GM11168 (cell line): ENCODE results near the gene PSME2.

Experiments
- in situ Hi-C: fragments of 300-500 bp; cut with MboI; formaldehyde crosslinking; loops from one replicate; pipeline ENCODE4 v1.12.0; 2022; ENCODE audit warnings: low sequenced_read_pairs; ENCODE audit not compliant: unreplicated experiment

Gene PSME2

GRCh38 chr14:24157331-24157730 lies 10.9 kb upstream of the PSME2 start:
- in situ Hi-C loops, result no loop called here

- in situ Hi-C loops, result no loop called here
Observed at GRCh38 chr14:24156840-24157239, 10.4 kb upstream of the PSME2 start.

DNA sequence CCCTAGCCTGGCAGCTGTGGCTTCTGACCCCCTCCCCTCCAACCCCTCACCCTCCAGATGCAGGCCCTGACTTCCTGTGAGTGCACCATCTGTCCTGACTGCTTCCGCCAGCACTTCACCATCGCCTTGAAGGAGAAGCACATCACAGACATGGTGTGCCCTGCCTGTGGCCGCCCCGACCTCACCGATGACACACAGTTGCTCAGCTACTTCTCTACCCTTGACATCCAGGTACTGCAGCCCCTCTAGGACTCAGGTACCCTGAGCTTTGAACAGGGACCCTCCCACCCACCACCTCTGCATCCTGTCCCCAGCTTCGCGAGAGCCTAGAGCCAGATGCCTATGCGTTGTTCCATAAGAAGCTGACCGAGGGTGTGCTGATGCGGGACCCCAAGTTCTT lies 8.7 kb upstream of the PSME2 start:
- in situ Hi-C loops, result no loop called here

DNA sequence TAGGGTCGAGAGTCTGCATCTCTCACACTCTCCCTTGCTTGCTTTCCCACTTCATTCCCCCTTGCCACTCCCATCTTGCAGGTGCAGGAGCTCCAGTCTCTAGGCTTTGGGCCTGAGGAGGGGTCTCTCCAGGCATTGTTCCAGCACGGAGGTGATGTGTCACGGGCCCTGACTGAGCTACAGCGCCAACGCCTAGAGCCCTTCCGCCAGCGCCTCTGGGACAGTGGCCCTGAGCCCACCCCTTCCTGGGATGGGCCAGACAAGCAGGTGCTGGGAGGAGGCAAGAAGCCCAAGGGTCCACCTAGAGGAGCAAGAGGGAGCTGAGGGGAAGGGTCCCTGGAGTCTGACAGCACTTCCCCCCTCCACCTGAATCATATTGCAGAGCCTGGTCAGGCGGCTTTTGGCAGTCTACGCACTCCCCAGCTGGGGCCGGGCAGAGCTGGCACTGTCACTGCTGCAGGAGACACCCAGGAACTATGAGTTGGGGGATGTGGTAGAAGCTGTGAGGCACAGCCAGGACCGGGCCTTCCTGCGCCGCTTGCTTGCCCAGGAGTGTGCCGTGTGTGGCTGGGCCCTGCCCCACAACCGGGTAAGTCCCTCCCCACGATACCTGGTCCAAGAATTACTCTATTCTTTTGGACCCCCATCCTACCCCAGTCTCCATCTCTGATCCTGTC lies 5.1 kb upstream of the PSME2 start:
- in situ Hi-C loops, result no loop called here

DNA sequence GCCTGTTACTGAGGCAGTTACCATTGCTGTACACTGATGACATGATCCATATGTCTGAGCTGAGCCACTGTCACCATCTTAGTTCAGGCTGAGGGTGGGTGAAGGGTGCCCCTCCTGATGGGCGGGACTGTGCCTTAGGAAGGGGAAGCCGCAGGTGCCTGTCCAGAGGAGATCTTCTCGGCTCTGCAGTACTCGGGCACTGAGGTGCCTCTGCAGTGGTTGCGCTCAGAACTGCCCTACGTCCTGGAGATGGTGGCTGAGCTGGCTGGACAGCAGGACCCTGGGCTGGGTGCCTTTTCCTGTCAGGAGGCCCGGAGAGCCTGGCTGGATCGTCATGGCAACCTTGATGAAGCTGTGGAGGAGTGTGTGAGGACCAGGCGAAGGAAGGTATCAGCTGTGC lies 4.6 kb upstream of the PSME2 start:
- in situ Hi-C loops, result no loop called here

GRCh38 chr14:24150567-24150966 lies 4.2 kb upstream of the PSME2 start:
- in situ Hi-C loops, result no loop called here

DNA sequence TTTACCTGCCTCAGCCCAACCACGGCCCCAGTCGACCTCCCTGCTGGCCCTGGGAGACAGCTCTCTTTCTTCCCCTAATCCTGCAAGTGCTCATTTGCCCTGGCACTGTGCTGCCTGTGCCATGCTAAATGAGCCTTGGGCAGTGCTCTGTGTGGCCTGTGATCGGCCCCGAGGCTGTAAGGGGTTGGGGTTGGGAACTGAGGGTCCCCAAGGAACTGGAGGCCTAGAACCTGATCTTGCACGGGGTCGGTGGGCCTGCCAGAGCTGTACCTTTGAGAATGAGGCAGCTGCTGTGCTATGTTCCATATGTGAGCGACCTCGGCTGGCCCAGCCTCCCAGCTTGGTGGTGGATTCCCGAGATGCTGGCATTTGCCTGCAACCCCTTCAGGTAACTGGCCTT lies 3.7 kb upstream of the PSME2 start:
- in situ Hi-C loops, result no loop called here

- in situ Hi-C loops, result no loop called here
Observed at GRCh38 chr14:24149302-24149969, 3.0 kb upstream of the PSME2 start.

DNA sequence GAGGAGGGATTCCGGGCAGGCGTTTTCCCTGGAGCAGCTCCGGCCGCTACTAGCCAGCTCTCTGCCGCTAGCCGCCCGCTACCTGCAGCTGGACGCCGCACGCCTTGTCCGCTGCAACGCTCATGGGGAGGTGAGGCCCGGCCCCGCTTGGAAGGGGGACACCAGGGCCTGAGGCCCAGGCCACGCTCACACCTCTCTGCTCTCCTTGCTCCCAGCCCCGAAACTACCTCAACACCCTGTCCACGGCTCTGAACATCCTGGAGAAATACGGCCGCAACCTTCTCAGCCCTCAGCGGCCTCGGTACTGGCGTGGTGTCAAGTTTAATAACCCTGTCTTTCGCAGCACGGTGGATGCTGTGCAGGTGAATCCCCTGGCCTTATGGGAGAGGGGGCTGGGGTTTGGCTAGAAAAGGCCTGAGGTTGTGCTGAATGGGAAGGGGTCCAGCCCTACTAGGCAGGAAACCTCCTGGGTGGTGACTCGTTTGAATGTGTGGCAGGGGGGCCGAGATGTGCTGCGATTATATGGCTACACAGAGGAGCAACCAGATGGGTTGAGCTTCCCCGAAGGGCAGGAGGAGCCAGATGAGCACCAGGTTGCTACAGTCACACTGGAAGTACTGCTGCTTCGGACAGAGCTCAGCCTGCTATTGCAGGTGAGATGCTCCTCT lies 1.5 kb upstream of the PSME2 start:
- in situ Hi-C loops, result no loop called here

- in situ Hi-C loops, result no loop called here
Observed at GRCh38 chr14:24146978-24147760, 759 bp upstream of the PSME2 start, which contains the start of gene RNF31. Gene RNF31, plus strand, starts transcription at chr14:24147498. Its CDS starts 201 bp downstream, at chr14:24147699.

DNA sequence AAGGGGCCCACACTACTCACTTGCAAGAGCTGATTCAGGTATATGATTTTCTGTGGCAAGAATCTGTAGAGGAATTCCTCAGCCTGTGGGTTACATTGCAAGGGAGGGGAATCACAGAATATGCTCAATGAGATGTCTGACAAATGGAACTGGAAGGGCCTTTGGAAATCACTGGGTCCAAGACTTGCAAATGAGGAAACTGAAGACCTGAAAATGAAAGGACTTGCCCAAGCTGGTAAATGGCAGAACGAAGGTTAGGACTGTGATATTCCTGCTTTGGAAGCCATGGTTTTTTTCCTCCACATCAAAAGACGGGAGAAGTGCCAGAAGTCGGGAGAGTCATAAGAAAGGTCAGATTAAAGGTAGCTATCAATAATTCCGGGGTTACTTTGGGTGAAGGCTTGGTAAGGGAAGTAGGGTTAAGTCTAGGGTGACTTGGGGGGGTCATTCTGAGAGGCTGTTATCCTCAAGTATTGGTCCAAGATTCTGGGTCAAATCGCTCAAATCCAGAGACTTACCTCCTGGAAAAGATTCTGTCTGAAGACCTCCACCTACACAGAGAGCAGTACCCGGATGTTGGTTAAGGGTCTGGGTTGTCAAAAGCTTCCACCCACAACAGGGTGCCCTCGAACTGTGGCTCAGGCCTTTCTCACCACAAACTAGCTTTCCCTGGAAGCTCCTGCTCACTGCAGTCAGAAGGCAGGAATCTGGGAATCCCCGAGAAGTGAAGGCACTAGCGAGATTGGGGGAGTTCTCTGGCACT lies 539 bp downstream of the PSME2 start:
- in situ Hi-C loops, result no loop called here

- in situ Hi-C loops, result no loop called here
Observed at GRCh38 chr14:24145219-24145618, 1.2 kb downstream of the PSME2 start.

- in situ Hi-C loops, result no loop called here
Observed at GRCh38 chr14:24144451-24144850, 2.0 kb downstream of the PSME2 start.

DNA sequence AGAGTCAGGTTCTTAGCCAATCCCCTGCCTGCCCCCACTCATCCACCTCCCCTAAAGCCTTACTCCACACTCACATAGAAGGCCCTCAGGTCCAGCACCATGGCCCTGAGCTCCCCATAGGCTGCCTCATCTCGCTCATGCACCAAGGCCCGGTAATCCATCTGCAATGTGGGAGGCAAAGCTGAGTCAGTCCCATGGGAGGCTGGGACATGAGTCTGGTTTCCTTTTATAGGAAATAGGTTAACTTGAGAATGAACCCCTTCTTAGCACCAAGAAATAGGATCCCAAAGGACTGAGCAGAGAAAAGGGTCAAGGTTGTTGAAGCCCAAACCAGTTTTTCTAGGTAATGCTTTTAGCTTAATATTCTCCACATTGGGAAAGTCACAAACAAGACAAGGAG lies 2.9 kb downstream of the PSME2 start:
- in situ Hi-C loops, result no loop called here

GRCh38 chr14:24141097-24141880 lies 5.1 kb downstream of the PSME2 start, which contains the start of gene EMC9:
Gene EMC9, minus strand, starts transcription at chr14:24141591. Its CDS starts 287 bp downstream, at chr14:24141304.
- in situ Hi-C loops, result no loop called here

DNA sequence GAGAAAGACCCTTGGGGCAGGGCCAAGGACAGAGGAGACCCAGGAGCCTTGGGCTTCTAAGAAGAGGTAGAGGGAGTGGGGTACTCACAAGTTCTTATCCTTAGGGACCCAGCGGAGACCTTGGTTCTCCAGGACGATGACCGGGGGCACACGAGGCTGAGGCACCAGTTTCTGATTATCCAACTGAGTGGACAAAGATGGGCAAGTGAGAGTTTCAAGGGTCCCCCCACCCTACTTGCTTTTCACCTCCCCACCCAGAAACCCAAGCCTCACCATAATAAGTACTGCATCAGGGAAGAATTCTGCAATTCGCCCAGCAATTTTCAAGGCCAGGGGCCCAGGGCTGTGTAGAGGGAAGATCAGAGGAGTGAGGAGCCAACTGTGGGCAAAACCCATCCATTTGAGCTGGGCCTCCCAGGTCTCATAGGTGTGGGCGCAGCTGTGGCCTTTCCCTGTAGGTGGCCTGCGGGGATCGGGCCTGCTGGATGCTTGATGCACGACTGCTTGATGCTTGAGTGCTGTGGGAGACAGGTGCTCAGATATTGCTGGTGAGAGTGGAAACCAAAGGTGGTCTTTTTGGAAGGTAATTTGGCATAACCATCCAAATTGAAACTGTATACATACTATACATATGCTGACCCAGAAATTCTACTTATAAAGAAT lies 7.0 kb downstream of the PSME2 start:
- in situ Hi-C loops, result no loop called here

DNA sequence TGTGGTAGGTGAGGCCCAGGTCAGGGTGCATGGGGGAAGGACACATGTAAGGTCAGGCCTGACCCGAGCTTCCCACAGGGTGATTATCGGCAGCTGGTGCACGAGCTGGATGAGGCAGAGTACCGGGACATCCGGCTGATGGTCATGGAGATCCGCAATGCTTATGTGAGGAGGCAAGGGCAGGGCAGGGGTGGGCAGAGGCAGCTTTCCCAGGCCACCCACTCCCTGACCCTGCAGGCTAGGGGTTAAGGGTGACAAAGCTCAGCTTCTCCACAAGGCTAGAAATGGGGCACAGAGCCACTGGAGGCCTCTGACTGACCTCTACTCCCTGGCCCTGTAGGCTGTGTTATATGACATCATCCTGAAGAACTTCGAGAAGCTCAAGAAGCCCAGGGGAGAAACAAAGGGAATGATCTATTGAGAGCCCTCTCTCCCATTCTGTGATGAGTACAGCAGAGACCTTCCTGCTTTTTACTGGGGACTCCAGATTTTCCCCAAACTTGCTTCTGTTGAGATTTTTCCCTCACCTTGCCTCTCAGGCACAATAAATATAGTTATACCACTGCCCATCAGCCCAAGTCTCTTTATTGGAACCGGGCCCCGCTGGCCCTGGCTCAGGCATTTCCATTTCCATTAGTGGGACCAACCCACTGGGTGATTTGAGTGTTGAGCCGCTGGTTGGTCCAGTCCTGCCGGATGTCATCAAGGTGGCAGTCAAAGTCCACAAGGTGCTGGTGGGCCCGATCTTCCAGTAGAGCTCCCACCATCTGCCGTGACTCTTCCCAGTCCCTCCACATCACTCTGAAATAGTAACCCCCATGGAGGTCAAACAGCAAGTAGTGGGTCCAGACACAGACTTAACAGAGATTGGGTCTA lies 7.8 kb downstream of the PSME2 start:
- in situ Hi-C loops, result no loop called here
